IMR-90 (cell line): ENCODE measurements around the gene HDHD2. TPM values are rescaled to one million over a fixed set of nuclear protein-coding genes. Genes with fewer than 3 reads are reported as not detected.

ENCODE experiments used
- ATAC-seq: fragments of 200-7000 bp; cut with Tn5 transposase; 2 replicates; pipeline ENCODE4 v1.9.1; 2020; ENCODE audit warnings: low read depth, mild to moderate bottlenecking, moderate library complexity
- BruUV-seq: library from RNA; stranded (reverse); fragments of 400-500 nt; replicated peaks from 2 replicates; lab custom pipeline; 2021; lab: Mats Ljungman, UMichigan
- CTCF ChIA-PET: fragments of 300-600 bp; formaldehyde crosslinking; extraction: SDS; loops from one replicate; lab custom pipeline; 2021; ENCODE audit warnings: antibody characterized with exemption; lab: Yijun Ruan, JAX
- POLR2A ChIA-PET: fragments of 300-600 bp; sonication (Branson Sonifier 250); formaldehyde crosslinking; loops from one replicate; lab custom pipeline; 2022; ENCODE audit warnings: antibody characterized with exemption; ENCODE audit not compliant: unreplicated experiment; lab: Charles Lee
- DNase-seq: peaks from one replicate; pipeline ENCODE4 v3.0.0; 2013
- H2AFZ ChIP-seq: replicated peaks from 2 replicates; pipeline ENCODE3; 2013; ENCODE audit warnings: low read length, mild to moderate bottlenecking; ENCODE audit not compliant: poor library complexity
- H2AK5ac ChIP-seq: 2 replicates; pipeline ENCODE4 v1.6.1; 2013; ENCODE audit warnings: low read depth, low read length, inconsistent platforms
- H2AK9ac ChIP-seq: replicated peaks from 2 replicates; pipeline ENCODE3; 2013; ENCODE audit warnings: mild to moderate bottlenecking, low read depth, low read length, moderate library complexity; ENCODE audit not compliant: poor library complexity
- H2BK120ac ChIP-seq: 2 replicates; pipeline ENCODE4 v1.6.1; 2013; ENCODE audit warnings: low read depth, low read length, inconsistent platforms
- H2BK15ac ChIP-seq: 3 replicates; pipeline ENCODE4 v1.6.1; 2013; ENCODE audit warnings: low read depth, low read length, inconsistent platforms
- H2BK20ac ChIP-seq: 2 replicates; pipeline ENCODE4 v1.6.1; 2013; ENCODE audit warnings: low read depth, mild to moderate bottlenecking, inconsistent platforms, low read length, moderate library complexity
- H2BK5ac ChIP-seq: 2 replicates; pipeline ENCODE4 v1.6.1; 2013; ENCODE audit warnings: mild to moderate bottlenecking, low read depth, low read length, inconsistent platforms; ENCODE audit not compliant: poor library complexity, severe bottlenecking
- H3K14ac ChIP-seq: replicated peaks from 2 replicates; pipeline ENCODE4 v1.6.1; 2013; ENCODE audit warnings: low read depth, low read length, inconsistent platforms
- H3K18ac ChIP-seq: 2 replicates; pipeline ENCODE4 v1.6.1; 2013; ENCODE audit warnings: low read depth, low read length, control low read depth
- H3K23ac ChIP-seq: 2 replicates; pipeline ENCODE4 v1.6.1; 2013; ENCODE audit warnings: low read depth, low read length, inconsistent platforms
- H3K27ac ChIP-seq: 2 replicates; pipeline ENCODE4 v1.5.1; 2013; ENCODE audit warnings: mild to moderate bottlenecking, control low read depth, low read length; ENCODE audit not compliant: insufficient read depth
- H3K27me3 ChIP-seq: 2 replicates; pipeline ENCODE4 v1.6.1; 2013; ENCODE audit warnings: low read length; ENCODE audit not compliant: control insufficient read depth, insufficient read depth
- H3K36me3 ChIP-seq: 2 replicates; pipeline ENCODE4 v1.6.1; 2013; ENCODE audit warnings: low read length, mixed read lengths; ENCODE audit not compliant: control insufficient read depth, insufficient read depth
- H3K4ac ChIP-seq: 2 replicates; pipeline ENCODE4 v1.6.1; 2013; ENCODE audit warnings: low read depth, low read length, inconsistent platforms
- H3K4me1 ChIP-seq: 2 replicates; pipeline ENCODE4 v1.6.1; 2013; ENCODE audit warnings: low read length, mixed read lengths; ENCODE audit not compliant: control insufficient read depth, insufficient read depth
- H3K4me2 ChIP-seq: 2 replicates; pipeline ENCODE4 v1.6.1; 2013; ENCODE audit warnings: low read depth, mild to moderate bottlenecking, control low read depth, low read length, moderate library complexity
- H3K4me3 ChIP-seq: 2 replicates; pipeline ENCODE4 v1.5.1; 2013; ENCODE audit warnings: low read depth, mild to moderate bottlenecking, control low read depth, low read length, moderate library complexity; ENCODE audit not compliant: insufficient read depth
- H3K56ac ChIP-seq: 2 replicates; pipeline ENCODE4 v1.6.1; 2013; ENCODE audit warnings: low read length, inconsistent platforms; ENCODE audit not compliant: insufficient read depth; ENCODE audit errors: extremely low read depth
- H3K79me1 ChIP-seq, 2 experiments: 2 replicates each; pipeline ENCODE4 v1.6.1; 2013; ENCODE audit warnings: low read length in 2 of 2, inconsistent platforms in 1 of 2, low read depth in 1 of 2
- H3K9ac ChIP-seq: 2 replicates; pipeline ENCODE4 v1.6.1; 2013; ENCODE audit warnings: low read depth, low read length, control low read depth
- H3K9me1 ChIP-seq: 2 replicates; pipeline ENCODE4 v1.6.1; 2013; ENCODE audit warnings: low read length, inconsistent platforms; ENCODE audit not compliant: insufficient read depth
- H3K9me3 ChIP-seq: 2 replicates; pipeline ENCODE4 v1.6.1; 2013; ENCODE audit warnings: low read length; ENCODE audit not compliant: control insufficient read depth, insufficient read depth
- H4K20me1 ChIP-seq: 2 replicates; pipeline ENCODE4 v1.6.1; 2013; ENCODE audit warnings: low read length, inconsistent platforms; ENCODE audit not compliant: insufficient read depth
- H4K5ac ChIP-seq: 2 replicates; pipeline ENCODE4 v1.6.1; 2013; ENCODE audit warnings: mild to moderate bottlenecking, low read depth, low read length, control low read depth
- H4K8ac ChIP-seq, 2 experiments: 2 replicates each; pipeline ENCODE4 v1.6.1; 2013; ENCODE audit warnings: low read depth in 2 of 2, low read length in 2 of 2, control low read depth in 1 of 2, inconsistent platforms in 1 of 2
- H4K91ac ChIP-seq: 2 replicates; pipeline ENCODE4 v1.6.1; 2013; ENCODE audit warnings: low read depth, low read length, inconsistent platforms; ENCODE audit not compliant: insufficient read depth
- BHLHE40 ChIP-seq: fragments of 150-350 bp; IDR thresholded peaks from 2 replicates; pipeline ENCODE4 v1.6.1; 2016; ENCODE audit warnings: mild to moderate bottlenecking, low read depth, low read length
- CEBPB ChIP-seq: IDR thresholded peaks from 2 replicates; pipeline ENCODE4 v1.6.1; 2012; ENCODE audit warnings: low read depth, low read length, improper control_type of control experiment
- CHD1 ChIP-seq: IDR thresholded peaks from 2 replicates; pipeline ENCODE4 v1.6.1; 2012; ENCODE audit warnings: low read depth, low read length, improper control_type of control experiment
- ELK1 ChIP-seq: fragments of 150-350 bp; IDR thresholded peaks from 2 replicates; pipeline ENCODE4 v1.6.1; 2016; ENCODE audit warnings: low read depth, mild to moderate bottlenecking, low read length, moderate library complexity, borderline replicate concordance
- FOS ChIP-seq: fragments of 150-350 bp; IDR thresholded peaks from 2 replicates; pipeline ENCODE4 v1.6.1; 2016; ENCODE audit warnings: low read depth, low read length
- MAFK ChIP-seq: IDR thresholded peaks from 2 replicates; pipeline ENCODE4 v1.6.1; 2012; ENCODE audit warnings: low read depth, low read length, improper control_type of control experiment
- MAZ ChIP-seq: IDR thresholded peaks from 2 replicates; pipeline ENCODE4 v1.6.1; 2012; ENCODE audit warnings: low read depth, mild to moderate bottlenecking, low read length, improper control_type of control experiment, moderate library complexity, borderline replicate concordance
- MXI1 ChIP-seq: IDR thresholded peaks from 2 replicates; pipeline ENCODE4 v1.6.1; 2012; ENCODE audit warnings: low read depth, mild to moderate bottlenecking, low read length, moderate library complexity, borderline replicate concordance
- NFE2L2 ChIP-seq: fragments of 150-350 bp; IDR thresholded peaks from 2 replicates; pipeline ENCODE4 v1.6.1; 2016; ENCODE audit warnings: low read depth, mild to moderate bottlenecking, low read length
- POLR2A ChIP-seq: IDR thresholded peaks from 2 replicates; pipeline ENCODE4 v1.6.1; 2012; ENCODE audit warnings: mild to moderate bottlenecking, low read depth, low read length
- RAD21 ChIP-seq: IDR thresholded peaks from 2 replicates; pipeline ENCODE4 v1.6.1; 2012; ENCODE audit warnings: low read length, improper control_type of control experiment
- RCOR1 ChIP-seq: IDR thresholded peaks from 2 replicates; pipeline ENCODE4 v1.6.1; 2012; ENCODE audit warnings: mild to moderate bottlenecking, low read length, improper control_type of control experiment; ENCODE audit not compliant: insufficient replicate concordance
- RFX5 ChIP-seq: IDR thresholded peaks from 2 replicates; pipeline ENCODE4 v1.8.0; 2012; ENCODE audit warnings: low read depth, mild to moderate bottlenecking, low read length, moderate library complexity
- SMC3 ChIP-seq: fragments of 150-350 bp; IDR thresholded peaks from 2 replicates; pipeline ENCODE4 v1.6.1; 2016; ENCODE audit warnings: low read depth, mild to moderate bottlenecking, antibody characterized with exemption, low read length, moderate library complexity
- USF2 ChIP-seq: fragments of 150-350 bp; IDR thresholded peaks from 2 replicates; pipeline ENCODE4 v1.6.1; 2017; ENCODE audit warnings: mild to moderate bottlenecking, antibody characterized with exemption, low read length, low read depth
- WGBS, 2 experiments: methylation state at CpG; one replicate each; pipeline versions ENCODE4 v1.1.5 to v1.1.7; 2013; ENCODE audit warnings: missing lambda C conversion rate in 2 of 2; ENCODE audit not compliant: insufficient read length in 1 of 2; ENCODE audit errors: extremely low coverage in 2 of 2; 5-methylcytosine and 5-hydroxymethylcytosine counted together
- dilution Hi-C: fragments of 300-500 bp; cut with HindIII; formaldehyde crosslinking; loops from one replicate; pipeline ENCODE4 v1.14.3; 2018; ENCODE audit warnings: low sequenced_read_pairs; ENCODE audit not compliant: unreplicated experiment
- in situ Hi-C: fragments of 300-500 bp; cut with MboI; formaldehyde crosslinking; loops from 3 replicates; pipeline ENCODE4 v1.14.3; 2019; ENCODE audit warnings: low sequenced_read_pairs, inconsistent platforms, mixed read lengths
- intact Hi-C: fragments of 100-400 bp; cut with micrococcal nuclease; formaldehyde crosslinking; loops from 2 replicates; pipeline ENCODE4 v1.10.0; 2022
- polyA plus RNA-seq, 3 experiments: library from polyadenylated mRNA; depleted of rRNA; stranded (reverse); fragments of >200 nt; gene quantifications; 2 replicates each; pipeline ENCODE4 v1.2.3, GENCODE V29; 2012; ENCODE audit warnings: low replicate concordance in 1 of 3
- total RNA-seq: library from RNA; depleted of rRNA; stranded (reverse); fragments of >200 nt; gene quantifications from 2 replicates; pipeline ENCODE4 v1.2.3, GENCODE V29; 2012
- TF ChIP-seq, protein P1 (sequence below): conservative IDR thresholded peaks from 2 replicates; pipeline ENCODE4 v1.5.1; 2012; ENCODE audit warnings: mild to moderate bottlenecking, low read depth, low read length, improper control_type of control experiment

The HDHD2 gene
- total and polyA plus RNA-seq, 2 of the 4 experiments (the other 2 are of a cell fraction), result 7.2 to 18.6 TPM

- Histone ChIP-seq H3K4me1 (peaks cover 2% of the 10 kb centered on the region), H3K56ac (no peak overlapping the region), H4K5ac (no peak overlapping the region), H2AK9ac (no peak overlapping the region), H3K4me2 (no peak overlapping the region), H3K4ac (no peak overlapping the region), H3K27me3 (peaks cover 4% of the 10 kb centered on the region), H3K4me3 (no peak overlapping the region), H4K20me1 (peaks cover 8% of the 10 kb centered on the region; the same call in 1 of the 2 replicates), H3K36me3 (no peaks in the 10 kb centered on the region), H3K79me1 (peaks cover 2 to 13% of the 10 kb centered on the region in 2 experiments; a peak in 3 of 4 replicates), H3K18ac (no peak overlapping the region), H3K23ac (no peak overlapping the region), H2BK15ac (no peak overlapping the region), H2BK20ac (no peak overlapping the region), H4K8ac (no peak overlapping the region), H2AFZ (no peak overlapping the region), H4K91ac (no peak overlapping the region), H2BK5ac (no peak overlapping the region), H3K14ac (no peak overlapping the region), H3K9me3 (no peaks in the 10 kb centered on the region), H3K9ac (no peak overlapping the region), H3K27ac (no peak overlapping the region), H2BK120ac (no peak overlapping the region), H2AK5ac (no peak overlapping the region), H3K9me1 (peaks cover 2% of the 10 kb centered on the region; the same call in 1 of the 2 replicates)
- POLR2A ChIA-PET, result no interaction called here
- no TSS peak for BruUV-seq
- CTCF ChIA-PET, result no interaction called here
- in situ Hi-C loops (no loop called here), dilution Hi-C loops (no loop called here), intact Hi-C loops (no loop called here)
- ATAC-seq, result no peak
- 37% methylated on average over 3 of the region's 4 CpGs; no CpG with 5 or more reads in 1 of the 2 experiments for WGBS, 2 experiments
- no peak for DNase-seq
- TF ChIP-seq MXI1, result no peak
- no peak for TF ChIP-seq SMC3
- TF ChIP-seq BHLHE40, result no peak
- no peak for TF ChIP-seq RFX5
- no peak for TF ChIP-seq ELK1
- TF ChIP-seq, protein P1, sequence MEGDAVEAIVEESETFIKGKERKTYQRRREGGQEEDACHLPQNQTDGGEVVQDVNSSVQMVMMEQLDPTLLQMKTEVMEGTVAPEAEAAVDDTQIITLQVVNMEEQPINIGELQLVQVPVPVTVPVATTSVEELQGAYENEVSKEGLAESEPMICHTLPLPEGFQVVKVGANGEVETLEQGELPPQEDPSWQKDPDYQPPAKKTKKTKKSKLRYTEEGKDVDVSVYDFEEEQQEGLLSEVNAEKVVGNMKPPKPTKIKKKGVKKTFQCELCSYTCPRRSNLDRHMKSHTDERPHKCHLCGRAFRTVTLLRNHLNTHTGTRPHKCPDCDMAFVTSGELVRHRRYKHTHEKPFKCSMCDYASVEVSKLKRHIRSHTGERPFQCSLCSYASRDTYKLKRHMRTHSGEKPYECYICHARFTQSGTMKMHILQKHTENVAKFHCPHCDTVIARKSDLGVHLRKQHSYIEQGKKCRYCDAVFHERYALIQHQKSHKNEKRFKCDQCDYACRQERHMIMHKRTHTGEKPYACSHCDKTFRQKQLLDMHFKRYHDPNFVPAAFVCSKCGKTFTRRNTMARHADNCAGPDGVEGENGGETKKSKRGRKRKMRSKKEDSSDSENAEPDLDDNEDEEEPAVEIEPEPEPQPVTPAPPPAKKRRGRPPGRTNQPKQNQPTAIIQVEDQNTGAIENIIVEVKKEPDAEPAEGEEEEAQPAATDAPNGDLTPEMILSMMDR, result no peak
- no peak for TF ChIP-seq FOS
- TF ChIP-seq CHD1, result no peak
- TF ChIP-seq RAD21, result no peak
- TF ChIP-seq USF2, result no peak
- TF ChIP-seq NFE2L2, result no peak
- TF ChIP-seq POLR2A, result no peak
- TF ChIP-seq CEBPB, result no peak
- no peak for TF ChIP-seq RCOR1
- no peak for TF ChIP-seq MAFK
- TF ChIP-seq MAZ, result no peak
Observed at GRCh38 chr18:47179520-47179919, 29.2 kb upstream of the HDHD2 start.
